GM18867 (cell line): ENCODE data around the gene FGG.

ENCODE experiments used
- ATAC-seq: cut with Tn5 transposase; IDR thresholded peaks from one replicate; pipeline ENCODE4 v1.9.1; 2021; ENCODE audit warnings: mild to moderate bottlenecking, moderate library complexity; ENCODE audit not compliant: unreplicated experiment

The FGG gene

GRCh38 chr4:154612472-154613414, at the start of gene FGG:
FGG (minus strand) TSS chr4:154612656; CDS start chr4:154612609, 47 bp downstream.
- ATAC-seq = no peak

- ATAC-seq = no peak
Measured at GRCh38 chr4:154660052-154660451, 47.6 kb upstream of the FGG start.

DNA sequence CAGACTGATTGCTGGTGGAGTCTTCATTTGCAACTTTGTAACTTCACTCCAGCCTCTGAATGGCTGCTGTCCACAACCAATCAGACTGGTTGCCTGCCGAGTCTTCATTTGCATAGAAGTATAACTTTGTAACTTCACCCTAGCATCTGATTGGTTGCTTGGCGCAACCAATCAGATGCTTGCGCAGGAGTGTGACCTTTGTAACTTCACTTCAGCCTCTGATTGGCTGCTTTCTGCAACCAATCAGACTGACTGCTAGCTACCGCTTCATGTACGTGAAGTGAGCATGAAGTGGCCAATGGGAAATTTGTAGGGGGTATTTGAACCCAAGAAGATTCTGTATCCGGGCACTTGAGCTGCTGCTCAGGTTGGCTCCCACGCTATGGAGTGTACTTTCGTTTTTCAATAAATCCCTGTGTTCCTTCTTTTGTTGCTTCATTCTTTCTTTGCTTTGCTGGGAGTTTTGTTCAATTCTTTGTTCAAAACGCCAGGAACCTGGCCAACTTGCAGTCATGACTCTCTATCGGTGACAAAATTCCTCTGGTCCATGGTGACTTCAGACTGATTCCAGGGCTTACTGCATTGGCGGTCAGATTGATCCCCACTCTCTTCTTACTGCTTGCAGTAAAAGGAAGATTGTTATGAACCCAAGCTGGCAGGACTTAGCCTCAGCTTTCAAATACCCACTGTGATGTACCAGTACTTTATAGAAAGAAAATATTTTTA, 46.4 kb upstream of the FGG start:
- no peak for ATAC-seq

- no peak for ATAC-seq
Measured at GRCh38 chr4:154643493-154643892, 31.0 kb upstream of the FGG start.

DNA sequence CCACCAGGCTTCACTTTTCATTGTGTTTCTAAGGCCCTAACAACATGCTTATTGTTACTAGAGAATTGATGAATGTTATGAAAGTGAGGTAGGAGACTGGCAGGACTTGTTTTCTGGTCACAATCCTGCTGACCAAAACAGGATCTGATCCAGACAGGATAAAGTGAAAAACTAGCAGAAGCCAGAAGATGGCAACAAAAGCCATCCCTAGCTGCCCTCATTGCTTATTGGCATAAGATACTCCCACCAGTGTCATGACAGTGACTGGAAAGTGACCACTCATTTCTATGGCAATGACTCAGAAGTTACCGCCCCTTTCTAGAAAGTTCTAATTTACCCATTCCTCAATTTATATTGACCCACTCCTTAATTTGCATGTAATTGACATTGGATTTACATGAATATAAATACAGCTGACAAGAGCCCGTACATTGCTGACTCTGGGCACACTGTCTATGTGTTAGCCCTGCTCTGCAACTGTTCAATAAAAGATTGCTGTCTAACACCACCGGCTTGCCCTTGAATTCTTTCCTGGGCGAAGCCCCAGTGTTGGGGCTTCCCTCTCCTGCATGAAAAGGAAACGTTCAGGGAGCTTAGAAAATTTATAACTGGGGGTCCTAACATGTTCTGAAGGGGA, 30.0 kb upstream of the FGG start:
- no peak for ATAC-seq

GRCh38 chr4:154640999-154641398, 28.5 kb upstream of the FGG start:
- ATAC-seq = no peak

- no peak for ATAC-seq
Measured at GRCh38 chr4:154634058-154634457, 21.6 kb upstream of the FGG start.

DNA sequence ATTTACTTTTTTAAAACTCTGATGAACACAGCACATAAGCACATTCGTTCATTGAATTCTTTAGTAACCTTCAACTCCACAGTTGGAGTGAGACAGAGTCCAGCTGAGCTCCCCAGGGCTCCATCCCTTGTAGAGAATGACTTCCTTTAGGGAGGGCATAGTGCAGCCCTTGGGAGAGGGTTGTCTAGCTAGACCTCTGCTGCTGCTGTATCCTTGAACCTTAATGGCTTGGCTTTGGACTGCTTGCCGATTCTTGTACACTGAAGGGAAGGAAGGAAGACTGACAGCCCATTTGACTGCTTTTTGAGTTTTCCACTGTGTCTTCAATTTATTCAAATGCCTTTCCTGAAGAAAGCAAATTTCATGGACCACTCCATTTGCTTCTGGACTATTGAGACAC, 19.4 kb upstream of the FGG start:
- ATAC-seq = no peak

GRCh38 chr4:154630324-154630723, 17.9 kb upstream of the FGG start:
- no peak for ATAC-seq

- peak; percentile 97 for ATAC-seq
Measured at GRCh38 chr4:154626793-154627484, 14.5 kb upstream of the FGG start.

- no peak for ATAC-seq
Measured at GRCh38 chr4:154625971-154626370, 13.5 kb upstream of the FGG start.

- no peak for ATAC-seq
Measured at GRCh38 chr4:154623995-154624394, 11.5 kb upstream of the FGG start.

DNA sequence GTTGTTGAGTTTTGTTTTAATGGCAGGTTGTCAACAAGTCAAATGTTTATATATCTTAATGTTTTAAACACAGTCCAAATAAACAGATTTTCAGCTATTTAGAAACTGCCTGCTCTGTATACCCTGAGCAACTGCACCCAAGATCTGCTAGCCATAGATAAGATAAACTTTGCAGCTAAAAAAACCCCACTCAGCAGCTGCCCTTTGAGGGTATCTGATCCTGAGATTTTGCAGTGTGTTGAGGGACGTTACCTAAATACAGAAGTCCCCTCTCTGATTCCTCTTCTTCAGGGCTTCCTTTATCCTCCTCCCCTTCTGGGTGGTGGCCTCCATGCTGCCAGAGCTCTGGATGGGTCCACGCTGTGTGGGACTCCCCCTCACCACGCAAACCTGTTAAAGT, 11.0 kb upstream of the FGG start:
- ATAC-seq = no peak

DNA sequence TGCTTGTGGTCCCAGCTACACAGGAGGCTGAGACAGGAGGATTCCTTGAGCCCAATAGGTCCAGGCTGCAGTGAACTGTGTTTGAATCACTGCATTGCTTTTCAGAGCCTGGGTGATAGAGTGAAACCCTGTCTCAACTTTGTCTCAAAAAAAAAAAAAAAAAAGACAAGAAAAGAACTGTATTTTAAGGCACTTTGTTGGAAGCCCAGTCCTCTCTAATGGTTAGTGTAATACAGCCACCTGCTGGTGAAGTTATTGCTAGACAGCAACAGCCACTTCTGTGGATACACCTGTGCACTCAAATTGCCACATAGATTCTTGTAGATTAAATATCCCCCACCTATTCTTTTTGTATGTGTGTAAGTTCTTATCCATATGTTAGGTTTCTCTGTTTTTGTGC, 10.1 kb upstream of the FGG start:
- ATAC-seq = peak; percentile 53

GRCh38 chr4:154620111-154620510, 7.7 kb upstream of the FGG start:
- ATAC-seq = no peak

GRCh38 chr4:154618708-154619315, 6.4 kb upstream of the FGG start:
- peak; percentile 66 for ATAC-seq

- ATAC-seq = no peak
Measured at GRCh38 chr4:154617820-154618317, 5.4 kb upstream of the FGG start.

- ATAC-seq = peak; percentile 97
Measured at GRCh38 chr4:154616731-154617130, 4.3 kb upstream of the FGG start.

DNA sequence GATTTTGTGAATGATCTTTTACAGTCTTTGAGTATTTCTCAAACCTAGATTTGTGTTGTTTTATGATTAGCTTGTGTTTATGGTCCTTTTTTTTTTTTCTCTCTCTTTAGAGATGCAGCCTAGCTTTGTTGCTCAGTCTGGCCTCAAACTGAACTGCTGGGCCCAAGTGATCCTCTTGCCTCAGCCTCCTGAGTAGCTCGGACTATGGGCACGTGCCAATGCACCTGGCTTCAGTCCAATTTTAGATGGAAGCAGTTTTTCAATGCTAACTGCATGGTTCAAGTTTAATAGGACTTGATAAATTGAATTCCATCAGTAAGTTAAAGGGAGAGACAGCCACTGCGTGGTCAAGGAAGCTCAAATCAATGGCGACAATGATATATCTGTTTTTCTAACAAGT, 3.8 kb upstream of the FGG start:
- peak; percentile 2 for ATAC-seq

DNA sequence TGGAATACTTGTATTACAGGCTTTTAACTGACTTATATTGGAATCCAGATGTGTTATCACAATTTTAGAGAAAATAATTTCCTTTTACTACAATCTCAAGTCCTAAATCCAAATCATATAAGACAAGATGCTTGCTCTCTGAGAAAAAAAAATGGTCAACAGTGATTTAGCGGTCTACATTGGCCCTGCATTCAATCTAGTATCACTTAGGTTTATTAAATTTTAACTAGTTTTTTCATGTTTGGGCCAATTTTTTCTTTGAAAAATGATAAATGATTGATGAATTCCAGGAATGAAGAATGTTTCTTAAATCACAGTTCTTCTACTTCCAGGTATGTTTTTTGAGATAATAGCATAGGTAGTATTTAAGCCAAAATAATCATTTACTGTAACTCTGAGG, 2.8 kb upstream of the FGG start:
- no peak for ATAC-seq
